WTC11 (cell line): ENCODE data around the gene TKT. TPM values are rescaled to one million over a fixed set of nuclear protein-coding genes. Genes with fewer than 3 reads are reported as not detected.

Source experiments
- ATAC-seq: fragments of 200-7000 bp; cut with Tn5 transposase; 2 replicates; pipeline ENCODE4 v1.10.0; 2021; ENCODE audit warnings: mild to moderate bottlenecking, moderate library complexity
- CTCF ChIA-PET: fragments of 300-600 bp; sonication (Branson Sonifier 250); formaldehyde crosslinking; loops from one replicate; lab custom pipeline; 2021; ENCODE audit warnings: antibody characterized with exemption; lab: Charles Lee
- POLR2A ChIA-PET: fragments of 350-600 bp; sonication (Branson Sonifier 250); formaldehyde crosslinking; loops from one replicate; lab custom pipeline; 2021; ENCODE audit warnings: antibody characterized with exemption; lab: Charles Lee
- DNase-seq: peaks from one replicate; pipeline ENCODE4 v3.0.0; 2021; ENCODE audit warnings: low spot score
- H3K27ac Mint-ChIP-seq: 2 replicates; pipeline ENCODE4 v1.8.0; 2021; ENCODE audit warnings: mixed read lengths
- H3K27me3 Mint-ChIP-seq: 2 replicates; pipeline ENCODE4 v1.8.0; 2021; ENCODE audit warnings: low read depth, mild to moderate bottlenecking, moderate library complexity, mixed read lengths
- H3K36me3 Mint-ChIP-seq: 2 replicates; pipeline ENCODE4 v1.8.0; 2021; ENCODE audit warnings: mixed read lengths
- H3K4me1 Mint-ChIP-seq: 2 replicates; pipeline ENCODE4 v1.8.0; 2022; ENCODE audit warnings: mixed read lengths
- H3K4me3 Mint-ChIP-seq: 2 replicates; pipeline ENCODE4 v1.8.0; 2021; ENCODE audit warnings: mild to moderate bottlenecking, moderate library complexity, mixed read lengths
- H3K9me3 Mint-ChIP-seq: 2 replicates; pipeline ENCODE4 v1.8.0; 2021; ENCODE audit warnings: mixed read lengths
- ESRRA ChIP-seq: sonication (generic); formaldehyde crosslinking; IDR thresholded peaks from 2 replicates; pipeline ENCODE4 v1.8.1; 2022; ENCODE audit warnings: mild to moderate bottlenecking, missing genetic modification reagents, borderline replicate concordance
- GTF2I ChIP-seq: fragments of 250-450 bp; sonication (Bioruptor Pico); conservative IDR thresholded peaks from 2 replicates; pipeline ENCODE4 v1.4.0; 2021; ENCODE audit warnings: mild to moderate bottlenecking
- JAZF1 ChIP-seq: fragments of 250-450 bp; sonication (Bioruptor Pico); IDR thresholded peaks from 2 replicates; pipeline ENCODE4 v1.9.0; 2021; ENCODE audit warnings: moderate library complexity, mild to moderate bottlenecking, inconsistent platforms
- MXD4 ChIP-seq: fragments of 250-450 bp; sonication (Bioruptor Pico); IDR thresholded peaks from 2 replicates; pipeline ENCODE4 v1.8.0; 2021; ENCODE audit warnings: mild to moderate bottlenecking, moderate library complexity, borderline replicate concordance
- MYBL2 ChIP-seq: sonication (generic); formaldehyde crosslinking; IDR thresholded peaks from 2 replicates; pipeline ENCODE4 v1.8.1; 2023; ENCODE audit warnings: mild to moderate bottlenecking, moderate library complexity, missing genetic modification reagents
- NFYB ChIP-seq: sonication (generic); formaldehyde crosslinking; conservative IDR thresholded peaks from 2 replicates; pipeline ENCODE4 v1.8.0; 2022; ENCODE audit warnings: low read depth, missing genetic modification reagents
- OVOL2 ChIP-seq: fragments of 250-450 bp; sonication (Bioruptor Pico); IDR thresholded peaks from 2 replicates; pipeline ENCODE4 v1.9.0; 2021; ENCODE audit warnings: mild to moderate bottlenecking, borderline replicate concordance
- TCF7 ChIP-seq: sonication (generic); formaldehyde crosslinking; IDR thresholded peaks from 2 replicates; pipeline ENCODE4 v1.8.0; 2022; ENCODE audit warnings: mild to moderate bottlenecking, low read depth, missing genetic modification reagents, moderate library complexity
- TEAD4 ChIP-seq: sonication (generic); formaldehyde crosslinking; IDR thresholded peaks from 2 replicates; pipeline ENCODE4 v1.8.0; 2022; ENCODE audit warnings: mild to moderate bottlenecking, missing genetic modification reagents
- ZNF121 ChIP-seq: sonication (generic); formaldehyde crosslinking; IDR thresholded peaks from 2 replicates; pipeline ENCODE4 v1.8.0; 2023; ENCODE audit warnings: missing genetic modification reagents
- ZNF138 ChIP-seq: sonication (generic); formaldehyde crosslinking; conservative IDR thresholded peaks from 2 replicates; pipeline ENCODE4 v1.8.1; 2022; ENCODE audit warnings: mild to moderate bottlenecking, moderate library complexity, missing genetic modification reagents
- ZNF232 ChIP-seq: sonication (generic); formaldehyde crosslinking; IDR thresholded peaks from 2 replicates; pipeline ENCODE4 v1.8.0; 2022; ENCODE audit warnings: mild to moderate bottlenecking, missing genetic modification reagents
- ZNF396 ChIP-seq: fragments of 250-450 bp; sonication (Bioruptor Pico); IDR thresholded peaks from 2 replicates; pipeline ENCODE4 v1.8.0; 2021; ENCODE audit warnings: mild to moderate bottlenecking, moderate library complexity, borderline replicate concordance
- ZNF416 ChIP-seq: fragments of 250-450 bp; sonication (Bioruptor Pico); IDR thresholded peaks from 2 replicates; pipeline ENCODE4 v1.9.0; 2021; ENCODE audit warnings: mild to moderate bottlenecking, inconsistent platforms
- ZNF423 ChIP-seq: fragments of 250-450 bp; sonication (Bioruptor Pico); IDR thresholded peaks from 2 replicates; pipeline ENCODE4 v2.1.2; 2022; ENCODE audit warnings: mild to moderate bottlenecking, moderate library complexity
- total RNA-seq: library from RNA; stranded (reverse); gene quantifications from 3 replicates; pipeline ENCODE4 v1.2.3, GENCODE V29; 2021
- TF ChIP-seq, protein P1 (sequence below): sonication (generic); formaldehyde crosslinking; IDR thresholded peaks from 2 replicates; pipeline ENCODE4 v1.8.1; 2022; ENCODE audit warnings: missing genetic modification reagents, borderline replicate concordance
- TF ChIP-seq, protein P2 (sequence below): fragments of 250-450 bp; sonication (Bioruptor Pico); IDR thresholded peaks from 2 replicates; pipeline ENCODE4 v1.9.0; 2021; ENCODE audit warnings: mild to moderate bottlenecking
- TF ChIP-seq, protein P3 (sequence below): sonication (generic); formaldehyde crosslinking; IDR thresholded peaks from 2 replicates; pipeline ENCODE4 v1.8.1; 2023; ENCODE audit warnings: mild to moderate bottlenecking, missing genetic modification reagents, moderate library complexity
- TF ChIP-seq, protein P4 (sequence below): fragments of 250-450 bp; sonication (Bioruptor Pico); conservative IDR thresholded peaks from 2 replicates; pipeline ENCODE4 v1.9.0; 2021; ENCODE audit warnings: mild to moderate bottlenecking
- TF ChIP-seq, protein P5 (sequence below): sonication (generic); formaldehyde crosslinking; IDR thresholded peaks from 2 replicates; pipeline ENCODE4 v1.8.1; 2023; ENCODE audit warnings: mild to moderate bottlenecking, missing genetic modification reagents
- TF ChIP-seq, protein P6 (sequence below): sonication (generic); formaldehyde crosslinking; IDR thresholded peaks from 2 replicates; pipeline ENCODE4 v1.8.1; 2023; ENCODE audit warnings: mild to moderate bottlenecking, missing genetic modification reagents, borderline replicate concordance

The TKT gene
- total RNA-seq, 1 experiment from 2014 or later: 1,040 TPM

DNA sequence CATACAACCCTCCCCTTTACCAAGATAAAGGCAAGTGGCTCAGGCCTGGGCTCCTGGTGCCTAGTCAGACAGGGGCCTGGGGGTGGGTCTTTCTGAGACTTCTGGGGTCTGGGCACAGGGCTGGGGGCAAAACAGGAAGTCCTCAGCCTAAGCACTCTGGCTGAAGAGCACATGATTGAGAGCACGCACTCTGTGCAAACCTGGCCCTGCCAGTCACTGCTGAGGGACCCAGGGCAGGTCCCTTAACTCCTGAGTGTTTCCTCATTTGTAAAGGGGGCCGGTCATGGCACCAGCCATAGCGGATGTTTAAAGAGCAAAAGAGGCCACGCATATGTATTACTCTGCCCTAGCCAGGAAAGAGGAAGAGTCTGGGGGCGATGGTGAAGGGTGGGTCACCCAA, 16.0 kb downstream of the TKT start (continued):
- TF ChIP-seq, protein P1, sequence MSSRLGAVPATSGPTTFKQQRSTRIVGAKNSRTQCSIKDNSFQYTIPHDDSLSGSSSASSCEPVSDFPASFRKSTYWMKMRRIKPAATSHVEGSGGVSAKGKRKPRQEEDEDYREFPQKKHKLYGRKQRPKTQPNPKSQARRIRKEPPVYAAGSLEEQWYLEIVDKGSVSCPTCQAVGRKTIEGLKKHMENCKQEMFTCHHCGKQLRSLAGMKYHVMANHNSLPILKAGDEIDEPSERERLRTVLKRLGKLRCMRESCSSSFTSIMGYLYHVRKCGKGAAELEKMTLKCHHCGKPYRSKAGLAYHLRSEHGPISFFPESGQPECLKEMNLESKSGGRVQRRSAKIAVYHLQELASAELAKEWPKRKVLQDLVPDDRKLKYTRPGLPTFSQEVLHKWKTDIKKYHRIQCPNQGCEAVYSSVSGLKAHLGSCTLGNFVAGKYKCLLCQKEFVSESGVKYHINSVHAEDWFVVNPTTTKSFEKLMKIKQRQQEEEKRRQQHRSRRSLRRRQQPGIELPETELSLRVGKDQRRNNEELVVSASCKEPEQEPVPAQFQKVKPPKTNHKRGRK (CRISPR knock-in tag): no peak
- TF ChIP-seq, protein P2, sequence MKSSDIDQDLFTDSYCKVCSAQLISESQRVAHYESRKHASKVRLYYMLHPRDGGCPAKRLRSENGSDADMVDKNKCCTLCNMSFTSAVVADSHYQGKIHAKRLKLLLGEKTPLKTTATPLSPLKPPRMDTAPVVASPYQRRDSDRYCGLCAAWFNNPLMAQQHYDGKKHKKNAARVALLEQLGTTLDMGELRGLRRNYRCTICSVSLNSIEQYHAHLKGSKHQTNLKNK: no peak
- TF ChIP-seq MXD4 (CRISPR knock-in tag): no peak
- TF ChIP-seq TCF7: no peak
- TF ChIP-seq, all 79 proteins: peak for 0

DNA sequence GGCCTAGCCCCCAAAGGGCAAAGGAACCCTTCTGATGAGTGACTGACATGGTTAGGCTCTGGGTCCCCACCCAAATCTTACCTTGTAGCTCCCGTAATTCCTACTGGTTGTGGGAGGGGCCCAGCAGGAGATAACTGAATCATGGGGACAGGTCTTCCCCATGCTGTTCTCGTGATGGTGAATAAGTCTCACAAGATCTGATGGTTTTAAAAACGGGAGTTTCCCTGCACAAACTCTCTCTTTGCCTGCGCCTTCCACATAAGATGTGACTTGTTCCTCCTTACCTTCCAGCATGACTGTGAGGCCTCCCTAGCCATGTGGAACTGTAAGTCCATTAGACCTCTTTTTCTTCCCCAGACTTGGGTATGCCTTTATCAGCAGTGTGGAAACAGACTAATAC, 16.9 kb downstream of the TKT start:
- no peak for DNase-seq
- H3K27ac Mint-ChIP-seq: no peak overlapping the region; the same call in none of the 2 replicates

DNA sequence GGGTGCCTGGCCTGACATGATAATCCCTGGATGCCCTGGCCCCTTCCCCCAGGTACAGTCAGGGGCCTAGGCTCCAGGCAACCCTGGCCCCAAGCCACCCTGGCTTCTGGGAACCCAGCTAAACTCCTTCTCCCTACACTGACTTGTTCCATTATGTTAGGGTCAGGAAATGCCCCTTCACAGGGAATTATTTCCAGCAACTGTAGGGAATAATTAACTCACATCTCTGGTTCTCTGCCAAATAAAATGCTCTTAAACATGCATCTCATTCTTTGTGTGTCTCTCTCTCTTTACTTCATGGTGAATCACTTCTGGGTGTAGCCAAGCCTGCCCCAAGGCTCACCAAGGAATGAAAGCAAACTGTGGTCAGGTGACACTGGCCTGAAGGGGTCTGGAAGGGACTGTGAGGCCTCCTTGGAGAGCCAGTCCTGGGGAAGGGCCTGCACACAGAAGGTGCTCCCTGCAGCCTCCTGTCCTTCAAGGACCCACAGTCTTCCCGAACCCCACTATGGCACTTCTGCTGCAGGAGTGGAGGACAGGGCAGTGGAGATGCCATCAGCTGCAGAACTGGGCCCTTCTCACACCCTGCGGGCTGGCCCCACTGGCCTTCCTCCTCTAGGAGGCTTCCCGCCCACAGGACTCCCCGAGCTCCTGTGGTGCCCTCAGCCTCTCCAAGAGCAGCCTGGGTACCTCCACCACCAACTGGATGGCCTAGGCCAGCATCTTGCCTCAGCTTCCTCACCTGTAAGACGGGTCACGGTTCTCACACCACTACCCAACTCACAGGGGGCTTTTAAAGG, 17.6 kb downstream of the TKT start:
- H3K4me3 Mint-ChIP-seq: no peak overlapping the region
- no peak for ATAC-seq
- DNase-seq: no peak
- 0 out of 2 replicates have a peak overlapping the region, but pooled peaks have one; percentile 76 for H3K27ac Mint-ChIP-seq
- no peaks in the 10 kb centered on the region for H3K9me3 Mint-ChIP-seq
- CTCF ChIA-PET: interaction anchor here (0.9 to 1.1 kb wide), 2 partner anchors 14 to 62 kb away, joined by 3 read pairs; no protein-coding TSS in a partner anchor
- no peaks in the 10 kb centered on the region for H3K27me3 Mint-ChIP-seq
- H3K36me3 Mint-ChIP-seq: peaks cover 80% of the 10 kb centered on the region
- POLR2A ChIA-PET: no interaction called here
- H3K4me1 Mint-ChIP-seq: peaks cover 22% of the 10 kb centered on the region
- no peak for TF ChIP-seq TEAD4 (CRISPR knock-in tag)
- no peak for TF ChIP-seq ZNF416 (CRISPR knock-in tag)
- TF ChIP-seq ZNF232: no peak
- TF ChIP-seq MYBL2 (CRISPR knock-in tag): no peak
- TF ChIP-seq ZNF121 (CRISPR knock-in tag): no peak
- TF ChIP-seq, protein P3, sequence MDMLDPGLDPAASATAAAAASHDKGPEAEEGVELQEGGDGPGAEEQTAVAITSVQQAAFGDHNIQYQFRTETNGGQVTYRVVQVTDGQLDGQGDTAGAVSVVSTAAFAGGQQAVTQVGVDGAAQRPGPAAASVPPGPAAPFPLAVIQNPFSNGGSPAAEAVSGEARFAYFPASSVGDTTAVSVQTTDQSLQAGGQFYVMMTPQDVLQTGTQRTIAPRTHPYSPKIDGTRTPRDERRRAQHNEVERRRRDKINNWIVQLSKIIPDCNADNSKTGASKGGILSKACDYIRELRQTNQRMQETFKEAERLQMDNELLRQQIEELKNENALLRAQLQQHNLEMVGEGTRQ: no peak
- no peak for TF ChIP-seq JAZF1 (CRISPR knock-in tag)
- TF ChIP-seq, protein P4, sequence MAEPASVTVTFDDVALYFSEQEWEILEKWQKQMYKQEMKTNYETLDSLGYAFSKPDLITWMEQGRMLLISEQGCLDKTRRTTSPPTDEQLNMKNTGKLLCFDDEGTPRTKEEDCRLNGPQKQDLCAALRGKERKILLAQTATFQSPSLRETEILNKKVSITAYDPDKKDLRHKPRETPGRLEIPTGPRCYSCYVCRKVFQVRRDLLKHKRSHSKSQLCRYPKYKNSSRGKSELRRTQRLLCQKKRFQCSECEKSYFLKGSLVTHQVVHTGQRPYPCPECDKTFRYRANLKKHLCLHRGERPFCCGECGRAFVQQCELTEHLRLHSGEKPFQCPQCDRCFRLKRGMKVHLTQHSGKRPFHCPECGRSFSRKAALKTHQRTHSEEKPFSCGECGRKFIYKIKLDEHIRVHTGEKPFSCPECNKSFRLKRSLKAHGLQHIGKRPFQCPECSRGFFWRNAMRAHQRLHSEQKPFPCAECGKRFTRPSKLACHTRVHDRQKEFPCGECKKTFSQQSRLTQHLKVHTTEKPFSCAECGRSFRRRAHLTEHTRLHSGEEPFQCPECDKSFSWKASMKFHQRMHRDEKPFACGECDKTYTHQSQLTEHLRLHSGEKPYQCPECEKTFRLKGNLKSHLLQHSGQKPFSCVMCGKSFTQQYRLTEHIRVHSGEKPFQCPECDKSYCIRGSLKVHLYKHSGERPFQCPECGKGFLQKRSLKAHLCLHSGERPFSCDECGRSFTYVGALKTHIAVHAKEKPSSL (CRISPR knock-in tag): no peak
- no peak for TF ChIP-seq GTF2I (CRISPR knock-in tag)
- no peak for TF ChIP-seq ESRRA (CRISPR knock-in tag)
- TF ChIP-seq, protein P5, sequence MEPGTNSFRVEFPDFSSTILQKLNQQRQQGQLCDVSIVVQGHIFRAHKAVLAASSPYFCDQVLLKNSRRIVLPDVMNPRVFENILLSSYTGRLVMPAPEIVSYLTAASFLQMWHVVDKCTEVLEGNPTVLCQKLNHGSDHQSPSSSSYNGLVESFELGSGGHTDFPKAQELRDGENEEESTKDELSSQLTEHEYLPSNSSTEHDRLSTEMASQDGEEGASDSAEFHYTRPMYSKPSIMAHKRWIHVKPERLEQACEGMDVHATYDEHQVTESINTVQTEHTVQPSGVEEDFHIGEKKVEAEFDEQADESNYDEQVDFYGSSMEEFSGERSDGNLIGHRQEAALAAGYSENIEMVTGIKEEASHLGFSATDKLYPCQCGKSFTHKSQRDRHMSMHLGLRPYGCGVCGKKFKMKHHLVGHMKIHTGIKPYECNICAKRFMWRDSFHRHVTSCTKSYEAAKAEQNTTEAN: no peak
- TF ChIP-seq MXD4 (CRISPR knock-in tag): no peak
- TF ChIP-seq OVOL2: no peak

More for the DNA sequence above, 16.9 kb downstream of the TKT start:
- H3K36me3 Mint-ChIP-seq: peaks cover 74% of the 10 kb centered on the region
- no peaks in the 10 kb centered on the region for H3K27me3 Mint-ChIP-seq
- no peak for ATAC-seq
- peaks cover 29% of the 10 kb centered on the region for H3K4me1 Mint-ChIP-seq
- H3K9me3 Mint-ChIP-seq: no peaks in the 10 kb centered on the region
- no peak for TF ChIP-seq ZNF138 (CRISPR knock-in tag)
- TF ChIP-seq, protein P6, sequence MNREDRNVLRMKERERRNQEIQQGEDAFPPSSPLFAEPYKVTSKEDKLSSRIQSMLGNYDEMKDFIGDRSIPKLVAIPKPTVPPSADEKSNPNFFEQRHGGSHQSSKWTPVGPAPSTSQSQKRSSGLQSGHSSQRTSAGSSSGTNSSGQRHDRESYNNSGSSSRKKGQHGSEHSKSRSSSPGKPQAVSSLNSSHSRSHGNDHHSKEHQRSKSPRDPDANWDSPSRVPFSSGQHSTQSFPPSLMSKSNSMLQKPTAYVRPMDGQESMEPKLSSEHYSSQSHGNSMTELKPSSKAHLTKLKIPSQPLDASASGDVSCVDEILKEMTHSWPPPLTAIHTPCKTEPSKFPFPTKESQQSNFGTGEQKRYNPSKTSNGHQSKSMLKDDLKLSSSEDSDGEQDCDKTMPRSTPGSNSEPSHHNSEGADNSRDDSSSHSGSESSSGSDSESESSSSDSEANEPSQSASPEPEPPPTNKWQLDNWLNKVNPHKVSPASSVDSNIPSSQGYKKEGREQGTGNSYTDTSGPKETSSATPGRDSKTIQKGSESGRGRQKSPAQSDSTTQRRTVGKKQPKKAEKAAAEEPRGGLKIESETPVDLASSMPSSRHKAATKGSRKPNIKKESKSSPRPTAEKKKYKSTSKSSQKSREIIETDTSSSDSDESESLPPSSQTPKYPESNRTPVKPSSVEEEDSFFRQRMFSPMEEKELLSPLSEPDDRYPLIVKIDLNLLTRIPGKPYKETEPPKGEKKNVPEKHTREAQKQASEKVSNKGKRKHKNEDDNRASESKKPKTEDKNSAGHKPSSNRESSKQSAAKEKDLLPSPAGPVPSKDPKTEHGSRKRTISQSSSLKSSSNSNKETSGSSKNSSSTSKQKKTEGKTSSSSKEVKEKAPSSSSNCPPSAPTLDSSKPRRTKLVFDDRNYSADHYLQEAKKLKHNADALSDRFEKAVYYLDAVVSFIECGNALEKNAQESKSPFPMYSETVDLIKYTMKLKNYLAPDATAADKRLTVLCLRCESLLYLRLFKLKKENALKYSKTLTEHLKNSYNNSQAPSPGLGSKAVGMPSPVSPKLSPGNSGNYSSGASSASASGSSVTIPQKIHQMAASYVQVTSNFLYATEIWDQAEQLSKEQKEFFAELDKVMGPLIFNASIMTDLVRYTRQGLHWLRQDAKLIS: no peak
- no peak for TF ChIP-seq NFYB
- no peak for TF ChIP-seq ZNF423 (CRISPR knock-in tag)
- TF ChIP-seq ZNF396 (CRISPR knock-in tag): no peak
- ChIA-PET CTCF (no interaction called here), POLR2A (no interaction called here)
- H3K4me3 Mint-ChIP-seq: no peak overlapping the region
